Panc1 (cell line): ENCODE results near the gene CDK5RAP2. TPM values are rescaled to one million over a fixed set of nuclear protein-coding genes. Genes with fewer than 3 reads are reported as not detected.

Experiments used
- ATAC-seq: fragments of 200-7000 bp; cut with Tn5 transposase; 2 replicates; pipeline ENCODE4 v1.9.1; 2020; ENCODE audit warnings: mild to moderate bottlenecking, moderate library complexity
- BruUV-seq: library from RNA; stranded (reverse); fragments of 400-500 nt; replicated peaks from 2 replicates; lab custom pipeline; 2021; lab: Mats Ljungman, UMichigan
- CTCF ChIA-PET: fragments of 300-600 bp; sonication (Branson Sonifier 250); formaldehyde crosslinking; loops from one replicate; lab custom pipeline; 2022; ENCODE audit warnings: antibody characterized with exemption; lab: Charles Lee
- POLR2A ChIA-PET: fragments of 300-600 bp; sonication (Branson Sonifier 250); formaldehyde crosslinking; loops from one replicate; lab custom pipeline; 2022; ENCODE audit warnings: antibody characterized with exemption; lab: Charles Lee
- DNase-seq: peaks from one replicate; pipeline ENCODE4 v3.0.0-alpha.2; 2010; ENCODE audit warnings: low read depth, low spot score
- H3K27ac ChIP-seq: 2 replicates; pipeline ENCODE4 v1.5.1; 2011; ENCODE audit warnings: mild to moderate bottlenecking, low read length, inconsistent platforms
- H3K27me3 ChIP-seq: fragments of 200-500 bp; sonication (Bioruptor generic); 2 replicates; pipeline ENCODE4 v1.6.0; 2014; ENCODE audit warnings: low read length, inconsistent platforms; ENCODE audit not compliant: control insufficient read depth, insufficient read depth
- H3K36me3 ChIP-seq: fragments of 200-500 bp; sonication (Bioruptor generic); 2 replicates; pipeline ENCODE4 v1.5.1; 2014; ENCODE audit warnings: inconsistent platforms, mild to moderate bottlenecking, low read length, moderate library complexity; ENCODE audit not compliant: control insufficient read depth, insufficient read depth
- H3K4me1 ChIP-seq: 2 replicates; pipeline ENCODE4 v1.5.1; 2011; ENCODE audit warnings: inconsistent platforms, mild to moderate bottlenecking, low read length, moderate library complexity; ENCODE audit not compliant: control insufficient read depth, insufficient read depth
- H3K4me3 ChIP-seq, 2 experiments: 2 replicates each; pipeline ENCODE4 v1.5.1; 2011 to 2012; ENCODE audit warnings: low read depth in 2 of 2, low read length in 2 of 2, mild to moderate bottlenecking in 2 of 2, inconsistent platforms in 1 of 2, moderate library complexity in 1 of 2
- H3K9me3 ChIP-seq: fragments of 200-500 bp; sonication (Bioruptor generic); 2 replicates; pipeline ENCODE4 v1.5.1; 2014; ENCODE audit warnings: low read depth, mild to moderate bottlenecking, inconsistent platforms, low read length, moderate library complexity; ENCODE audit not compliant: control insufficient read depth, insufficient read depth
- POLR2AphosphoS5 ChIP-seq: IDR thresholded peaks from 2 replicates; pipeline ENCODE4 v1.6.1; 2012; ENCODE audit warnings: mild to moderate bottlenecking, low read depth, low read length, moderate library complexity
- SIN3A ChIP-seq: IDR thresholded peaks from 2 replicates; pipeline ENCODE4 v1.6.1; 2012; ENCODE audit warnings: low read depth, mild to moderate bottlenecking, low read length, moderate library complexity, borderline replicate concordance; ENCODE audit not compliant: insufficient read depth
- TCF7L2 ChIP-seq: IDR thresholded peaks from 2 replicates; pipeline ENCODE4 v1.6.1; 2011; ENCODE audit warnings: mild to moderate bottlenecking, low read depth, low read length, inconsistent platforms
- in situ Hi-C: cut with HindIII; loops from 2 replicates; pipeline ENCODE4 v1.10.0; 2016; ENCODE audit warnings: low sequenced_read_pairs, low pct_unique_long_range_greater_than_20kb
- intact Hi-C: fragments of 100-400 bp; cut with micrococcal nuclease; formaldehyde crosslinking; loops from one replicate; pipeline ENCODE4 v1.10.0; 2022; ENCODE audit not compliant: unreplicated experiment
- total RNA-seq: library from RNA; stranded (reverse); gene quantifications from one replicate; pipeline ENCODE4 v1.2.1, GENCODE V29; 2021; ENCODE audit not compliant: unreplicated experiment
- TF ChIP-seq, protein P1 (sequence below): fragments of 450-650 bp; IDR thresholded peaks from 2 replicates; pipeline ENCODE4 v1.5.1; 2017; ENCODE audit warnings: mild to moderate bottlenecking
- TF ChIP-seq, protein P2 (sequence below), 2 experiments: IDR thresholded peaks; 2 replicates each; pipeline ENCODE4 v1.6.1; 2011 to 2012; ENCODE audit warnings: low read depth in 2 of 2, control low read depth in 1 of 2, low read length in 1 of 2, mild to moderate bottlenecking in 1 of 2, moderate library complexity in 1 of 2; ENCODE audit not compliant: insufficient read depth in 1 of 2

The CDK5RAP2 gene
- total RNA-seq, 1 experiment from 2014 or later: 47.7 TPM

DNA sequence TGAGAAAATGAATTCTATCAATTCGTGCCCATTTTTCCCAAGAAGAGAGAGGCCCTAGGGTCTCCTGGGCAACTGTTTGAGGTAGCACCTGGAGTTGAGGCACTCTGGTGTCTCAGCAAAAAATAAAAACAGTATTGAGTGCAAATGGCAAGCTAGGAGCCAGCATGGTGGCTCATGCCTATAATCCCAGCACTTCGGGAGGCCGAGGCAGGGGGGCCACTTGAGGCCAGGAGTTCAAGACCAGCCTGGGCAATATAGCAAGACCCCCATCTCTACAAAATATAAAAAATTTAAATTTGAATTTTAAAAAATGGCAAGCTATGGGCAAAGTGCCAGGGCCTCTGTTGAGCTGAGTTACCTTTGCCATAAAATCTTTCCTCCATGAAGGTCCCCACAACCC, 136.0 kb downstream of the CDK5RAP2 start:
- Histone ChIP-seq H3K4me3 (no peak overlapping the region), H3K36me3 (no peaks in the 10 kb centered on the region; the same call in 1 of the 2 replicates), H3K9me3 (no peaks in the 10 kb centered on the region), H3K4me1 (no peaks in the 10 kb centered on the region), H3K27ac (no peak overlapping the region), H3K27me3 (no peaks in the 10 kb centered on the region)
- in situ Hi-C loops (no loop called here), intact Hi-C loops (no loop called here)
- ChIA-PET POLR2A (no interaction called here), CTCF (no interaction called here)
- DNase-seq (no peak), ATAC-seq (no peak)
- TF ChIP-seq SIN3A: no peak
- TF ChIP-seq TCF7L2: no peak
- TF ChIP-seq, protein P1, sequence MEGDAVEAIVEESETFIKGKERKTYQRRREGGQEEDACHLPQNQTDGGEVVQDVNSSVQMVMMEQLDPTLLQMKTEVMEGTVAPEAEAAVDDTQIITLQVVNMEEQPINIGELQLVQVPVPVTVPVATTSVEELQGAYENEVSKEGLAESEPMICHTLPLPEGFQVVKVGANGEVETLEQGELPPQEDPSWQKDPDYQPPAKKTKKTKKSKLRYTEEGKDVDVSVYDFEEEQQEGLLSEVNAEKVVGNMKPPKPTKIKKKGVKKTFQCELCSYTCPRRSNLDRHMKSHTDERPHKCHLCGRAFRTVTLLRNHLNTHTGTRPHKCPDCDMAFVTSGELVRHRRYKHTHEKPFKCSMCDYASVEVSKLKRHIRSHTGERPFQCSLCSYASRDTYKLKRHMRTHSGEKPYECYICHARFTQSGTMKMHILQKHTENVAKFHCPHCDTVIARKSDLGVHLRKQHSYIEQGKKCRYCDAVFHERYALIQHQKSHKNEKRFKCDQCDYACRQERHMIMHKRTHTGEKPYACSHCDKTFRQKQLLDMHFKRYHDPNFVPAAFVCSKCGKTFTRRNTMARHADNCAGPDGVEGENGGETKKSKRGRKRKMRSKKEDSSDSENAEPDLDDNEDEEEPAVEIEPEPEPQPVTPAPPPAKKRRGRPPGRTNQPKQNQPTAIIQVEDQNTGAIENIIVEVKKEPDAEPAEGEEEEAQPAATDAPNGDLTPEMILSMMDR: no peak
- no peak for TF ChIP-seq POLR2AphosphoS5
- TF ChIP-seq, protein P2, sequence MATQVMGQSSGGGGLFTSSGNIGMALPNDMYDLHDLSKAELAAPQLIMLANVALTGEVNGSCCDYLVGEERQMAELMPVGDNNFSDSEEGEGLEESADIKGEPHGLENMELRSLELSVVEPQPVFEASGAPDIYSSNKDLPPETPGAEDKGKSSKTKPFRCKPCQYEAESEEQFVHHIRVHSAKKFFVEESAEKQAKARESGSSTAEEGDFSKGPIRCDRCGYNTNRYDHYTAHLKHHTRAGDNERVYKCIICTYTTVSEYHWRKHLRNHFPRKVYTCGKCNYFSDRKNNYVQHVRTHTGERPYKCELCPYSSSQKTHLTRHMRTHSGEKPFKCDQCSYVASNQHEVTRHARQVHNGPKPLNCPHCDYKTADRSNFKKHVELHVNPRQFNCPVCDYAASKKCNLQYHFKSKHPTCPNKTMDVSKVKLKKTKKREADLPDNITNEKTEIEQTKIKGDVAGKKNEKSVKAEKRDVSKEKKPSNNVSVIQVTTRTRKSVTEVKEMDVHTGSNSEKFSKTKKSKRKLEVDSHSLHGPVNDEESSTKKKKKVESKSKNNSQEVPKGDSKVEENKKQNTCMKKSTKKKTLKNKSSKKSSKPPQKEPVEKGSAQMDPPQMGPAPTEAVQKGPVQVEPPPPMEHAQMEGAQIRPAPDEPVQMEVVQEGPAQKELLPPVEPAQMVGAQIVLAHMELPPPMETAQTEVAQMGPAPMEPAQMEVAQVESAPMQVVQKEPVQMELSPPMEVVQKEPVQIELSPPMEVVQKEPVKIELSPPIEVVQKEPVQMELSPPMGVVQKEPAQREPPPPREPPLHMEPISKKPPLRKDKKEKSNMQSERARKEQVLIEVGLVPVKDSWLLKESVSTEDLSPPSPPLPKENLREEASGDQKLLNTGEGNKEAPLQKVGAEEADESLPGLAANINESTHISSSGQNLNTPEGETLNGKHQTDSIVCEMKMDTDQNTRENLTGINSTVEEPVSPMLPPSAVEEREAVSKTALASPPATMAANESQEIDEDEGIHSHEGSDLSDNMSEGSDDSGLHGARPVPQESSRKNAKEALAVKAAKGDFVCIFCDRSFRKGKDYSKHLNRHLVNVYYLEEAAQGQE (IDR thresholded peaks at IDR 0.05; ENCODE audit: insufficient read depth in 1 of 2, low read depth in 2 of 2, low read length in 1 of 2): no peak
- BruUV-seq: no TSS peak

DNA sequence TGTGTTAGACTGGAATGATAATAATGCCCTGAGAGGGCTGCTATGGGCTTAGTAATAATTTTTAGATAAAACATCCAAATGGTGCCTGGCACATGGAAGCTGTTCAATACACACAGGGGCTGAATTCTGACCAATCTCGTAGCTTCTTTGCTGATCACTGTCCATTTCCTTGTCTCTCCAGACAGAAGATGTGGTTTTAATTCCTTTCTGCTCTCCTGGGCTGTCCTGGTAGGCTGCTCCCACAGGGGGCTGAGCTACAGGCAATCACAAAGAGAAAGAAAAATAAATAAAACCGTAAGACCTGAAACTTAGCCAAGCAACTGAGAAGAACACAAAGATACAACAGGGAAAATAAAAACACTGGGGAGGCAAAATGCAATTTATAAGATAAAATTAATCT, 136.5 kb downstream of the CDK5RAP2 start:
- CTCF ChIA-PET: no interaction called here
- no peaks in the 10 kb centered on the region for H3K9me3 ChIP-seq
- no peaks in the 10 kb centered on the region for H3K27me3 ChIP-seq
- no peak overlapping the region for H3K27ac ChIP-seq
- POLR2A ChIA-PET: no interaction called here
- DNase-seq (no peak), ATAC-seq (no peak)
- no peaks in the 10 kb centered on the region; the same call in 1 of the 2 replicates for H3K36me3 ChIP-seq
- no peak for TF ChIP-seq POLR2AphosphoS5
- no TSS peak for BruUV-seq
- in situ Hi-C loops: no loop called here
- no peaks in the 10 kb centered on the region for H3K4me1 ChIP-seq
- intact Hi-C loops: no loop called here
- no peak overlapping the region for H3K4me3 ChIP-seq

DNA sequence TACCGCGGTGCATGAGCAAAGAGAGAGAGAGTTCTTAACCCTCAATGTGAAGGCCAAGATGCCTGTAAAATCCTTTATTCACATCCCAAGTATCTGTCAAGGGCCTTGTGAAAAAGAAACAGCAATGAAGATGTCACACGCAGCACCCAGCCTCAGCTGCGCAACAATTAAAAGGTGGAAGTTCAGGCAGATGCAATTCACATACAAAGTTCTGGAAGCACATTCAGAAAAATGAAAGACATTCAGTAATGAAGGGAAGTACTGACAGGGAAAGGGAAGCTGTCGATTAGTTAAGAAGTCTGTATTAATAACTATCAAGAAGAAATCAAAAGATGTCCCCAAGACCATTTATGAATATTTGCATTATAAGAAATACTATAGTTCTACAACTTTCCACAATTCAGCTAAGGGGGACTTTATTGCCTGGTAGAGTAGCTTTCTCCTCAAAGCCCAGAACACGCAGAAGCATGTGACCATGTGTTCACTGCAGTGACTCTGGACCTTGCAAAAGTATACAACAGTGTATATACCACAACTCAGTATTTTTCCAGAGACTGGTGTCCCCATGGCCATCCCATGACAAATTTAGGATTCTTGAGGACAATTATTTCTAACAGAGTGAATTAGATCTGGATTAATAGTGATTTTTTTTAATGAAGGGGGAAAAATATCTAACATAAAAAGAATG, 137.5 kb downstream of the CDK5RAP2 start:
- in situ Hi-C loops: no loop called here
- no peaks in the 10 kb centered on the region for H3K9me3 ChIP-seq

More for the DNA sequence above, 137.5 kb downstream of the CDK5RAP2 start:
- intact Hi-C loops: no loop called here
- ChIA-PET CTCF (no interaction called here), POLR2A (no interaction called here)
- Histone ChIP-seq H3K36me3 (no peaks in the 10 kb centered on the region; the same call in 1 of the 2 replicates), H3K27ac (no peak overlapping the region), H3K27me3 (no peaks in the 10 kb centered on the region), H3K4me1 (no peaks in the 10 kb centered on the region), H3K4me3 (no peak overlapping the region)
- ATAC-seq: no peak
- no peak for DNase-seq
- TF ChIP-seq, protein P2 (IDR thresholded peaks at IDR 0.05; ENCODE audit: insufficient read depth in 1 of 2, low read depth in 2 of 2, low read length in 1 of 2): no peak
- TF ChIP-seq SIN3A (no peak), TCF7L2 (no peak)
- BruUV-seq: no TSS peak
